A549 (cell line): Measurements from ENCODE around the gene HS6ST1.

Experiments used
- BCL3 ChIP-seq: fragments of >200 bp; sonication (Bioruptor Twin); formaldehyde crosslinking; IDR thresholded peaks from 3 replicates; pipeline ENCODE4 v1.6.1; 2016
- CHD2 ChIP-seq: fragments of 150-350 bp; IDR thresholded peaks from 2 replicates; pipeline ENCODE4 v1.6.1; 2014; ENCODE audit warnings: low read length; ENCODE audit not compliant: partially characterized antibody
- ESRRA ChIP-seq: fragments of 150-350 bp; IDR thresholded peaks from 2 replicates; pipeline ENCODE4 v1.6.1; 2014; ENCODE audit warnings: mild to moderate bottlenecking, low read length, borderline replicate concordance
- HDAC2 ChIP-seq: fragments of 200-600 bp; sonication (generic); IDR thresholded peaks from 2 replicates; pipeline ENCODE4 v1.6.1; 2016
- MAFK ChIP-seq: fragments of 450-650 bp; IDR thresholded peaks from 2 replicates; pipeline ENCODE4 v1.6.1; 2014; ENCODE audit not compliant: partially characterized antibody
- MAZ ChIP-seq: fragments of 150-350 bp; IDR thresholded peaks from 2 replicates; pipeline ENCODE4 v1.6.1; 2014; ENCODE audit warnings: antibody characterized with exemption, low read depth, low read length, borderline replicate concordance
- POLR2A ChIP-seq: IDR thresholded peaks from 2 replicates; pipeline ENCODE4 v1.6.1; 2012; ENCODE audit warnings: mild to moderate bottlenecking, low read length
- TF ChIP-seq, protein P1 (sequence below): fragments of >200 bp; sonication (Bioruptor Twin); formaldehyde crosslinking; IDR thresholded peaks from 3 replicates; pipeline ENCODE4 v1.5.1; 2016

DNA sequence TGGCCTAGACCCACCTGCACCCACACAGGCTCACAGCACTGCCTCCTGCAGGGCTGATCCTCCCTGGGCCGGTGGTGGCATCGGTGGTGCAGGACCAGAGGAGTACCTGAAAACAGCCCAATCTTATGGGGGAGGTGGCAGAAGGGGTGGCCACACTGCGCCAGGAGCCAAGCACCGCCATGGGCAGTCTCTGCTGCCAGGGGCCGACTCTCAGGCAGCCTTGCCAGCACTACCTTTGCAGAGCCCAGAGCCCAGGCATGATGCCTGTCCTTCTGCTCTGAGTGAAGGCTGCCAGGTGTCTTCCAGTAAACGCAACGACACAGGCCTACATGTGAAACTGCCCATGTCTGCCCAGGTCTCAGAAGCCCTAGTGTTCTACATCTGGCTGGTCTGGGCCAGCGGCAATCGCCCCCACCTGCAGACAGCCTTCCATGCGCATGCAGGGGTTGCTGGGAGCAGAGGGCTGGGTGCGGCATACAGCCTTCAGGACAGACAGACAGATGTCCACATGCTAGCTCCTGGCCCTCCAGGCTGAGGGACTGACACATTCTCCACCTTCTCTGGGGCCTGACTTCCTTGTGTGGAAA, 6.8 kb downstream of the HS6ST1 start:
- TF ChIP-seq HDAC2 (no peak), ESRRA (no peak), POLR2A (no peak), MAFK (no peak), MAZ (no peak), CHD2 (no peak), BCL3 (no peak)
- TF ChIP-seq, protein P1, sequence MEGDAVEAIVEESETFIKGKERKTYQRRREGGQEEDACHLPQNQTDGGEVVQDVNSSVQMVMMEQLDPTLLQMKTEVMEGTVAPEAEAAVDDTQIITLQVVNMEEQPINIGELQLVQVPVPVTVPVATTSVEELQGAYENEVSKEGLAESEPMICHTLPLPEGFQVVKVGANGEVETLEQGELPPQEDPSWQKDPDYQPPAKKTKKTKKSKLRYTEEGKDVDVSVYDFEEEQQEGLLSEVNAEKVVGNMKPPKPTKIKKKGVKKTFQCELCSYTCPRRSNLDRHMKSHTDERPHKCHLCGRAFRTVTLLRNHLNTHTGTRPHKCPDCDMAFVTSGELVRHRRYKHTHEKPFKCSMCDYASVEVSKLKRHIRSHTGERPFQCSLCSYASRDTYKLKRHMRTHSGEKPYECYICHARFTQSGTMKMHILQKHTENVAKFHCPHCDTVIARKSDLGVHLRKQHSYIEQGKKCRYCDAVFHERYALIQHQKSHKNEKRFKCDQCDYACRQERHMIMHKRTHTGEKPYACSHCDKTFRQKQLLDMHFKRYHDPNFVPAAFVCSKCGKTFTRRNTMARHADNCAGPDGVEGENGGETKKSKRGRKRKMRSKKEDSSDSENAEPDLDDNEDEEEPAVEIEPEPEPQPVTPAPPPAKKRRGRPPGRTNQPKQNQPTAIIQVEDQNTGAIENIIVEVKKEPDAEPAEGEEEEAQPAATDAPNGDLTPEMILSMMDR: no peak
